Stimulated activated CD4-positive, alpha-beta T cell treated with anti-CD3 and anti-CD28 coated beads, Interleukin-1b, Interleukin-23, amount 100 ng/mL, for 24 hours (primary cell): Measurements from ENCODE around the gene IRF7.

Source experiments
- DNase-seq, 4 experiments: peaks; one replicate each; pipeline ENCODE4 v3.0.0-alpha.2; 2020; ENCODE audit warnings: low read depth in 4 of 4, low spot score in 1 of 4

Gene IRF7

GRCh38 chr11:608791-609251 is 6.9 kb downstream of the IRF7 start:
- DNase-seq: no peak

GRCh38 chr11:607971-608659 is 7.6 kb downstream of the IRF7 start:
- DNase-seq: no peak

- DNase-seq: no peak
Measured at GRCh38 chr11:607020-607780, 8.6 kb downstream of the IRF7 start.

- DNase-seq: no peak
Measured at GRCh38 chr11:606245-606644, 9.5 kb downstream of the IRF7 start.

- no peak for DNase-seq
Measured at GRCh38 chr11:605286-606129, 10.2 kb downstream of the IRF7 start.

- DNase-seq: no peak
Measured at GRCh38 chr11:603154-603553, 12.6 kb downstream of the IRF7 start.

- DNase-seq: no peak
Measured at GRCh38 chr11:601573-602245, 14.0 kb downstream of the IRF7 start.

- DNase-seq: no peak
Measured at GRCh38 chr11:598005-598680, 17.6 kb downstream of the IRF7 start.

- no peak for DNase-seq
Measured at GRCh38 chr11:597166-597725, 18.5 kb downstream of the IRF7 start.

GRCh38 chr11:596374-596773 is 19.4 kb downstream of the IRF7 start:
- no peak for DNase-seq

- no peak for DNase-seq
Measured at GRCh38 chr11:595400-595799, 20.4 kb downstream of the IRF7 start.

- no peak for DNase-seq
Measured at GRCh38 chr11:593347-593746, 22.4 kb downstream of the IRF7 start.

- DNase-seq: no peak
Measured at GRCh38 chr11:592918-593317, 22.8 kb downstream of the IRF7 start.

GRCh38 chr11:592501-592900 is 23.2 kb downstream of the IRF7 start:
- no peak for DNase-seq

GRCh38 chr11:590997-591396 is 24.8 kb downstream of the IRF7 start:
- no peak for DNase-seq

- no peak for DNase-seq
Measured at GRCh38 chr11:589798-590197, 26.0 kb downstream of the IRF7 start.

GRCh38 chr11:587978-588380 is 27.8 kb downstream of the IRF7 start:
- DNase-seq: peak in 2 of 4 experiments; percentile 43 to 52

- DNase-seq: no peak
Measured at GRCh38 chr11:587546-587945, 28.2 kb downstream of the IRF7 start.

- no peak for DNase-seq
Measured at GRCh38 chr11:586376-587316, 29.1 kb downstream of the IRF7 start.
